GM21526 (cell line): ENCODE results near the gene NRAP.

Experiments
- ATAC-seq: cut with Tn5 transposase; IDR thresholded peaks from one replicate; pipeline ENCODE4 v1.9.1; 2021; ENCODE audit warnings: moderate library complexity; ENCODE audit not compliant: unreplicated experiment, low FRiP score

The NRAP gene

DNA sequence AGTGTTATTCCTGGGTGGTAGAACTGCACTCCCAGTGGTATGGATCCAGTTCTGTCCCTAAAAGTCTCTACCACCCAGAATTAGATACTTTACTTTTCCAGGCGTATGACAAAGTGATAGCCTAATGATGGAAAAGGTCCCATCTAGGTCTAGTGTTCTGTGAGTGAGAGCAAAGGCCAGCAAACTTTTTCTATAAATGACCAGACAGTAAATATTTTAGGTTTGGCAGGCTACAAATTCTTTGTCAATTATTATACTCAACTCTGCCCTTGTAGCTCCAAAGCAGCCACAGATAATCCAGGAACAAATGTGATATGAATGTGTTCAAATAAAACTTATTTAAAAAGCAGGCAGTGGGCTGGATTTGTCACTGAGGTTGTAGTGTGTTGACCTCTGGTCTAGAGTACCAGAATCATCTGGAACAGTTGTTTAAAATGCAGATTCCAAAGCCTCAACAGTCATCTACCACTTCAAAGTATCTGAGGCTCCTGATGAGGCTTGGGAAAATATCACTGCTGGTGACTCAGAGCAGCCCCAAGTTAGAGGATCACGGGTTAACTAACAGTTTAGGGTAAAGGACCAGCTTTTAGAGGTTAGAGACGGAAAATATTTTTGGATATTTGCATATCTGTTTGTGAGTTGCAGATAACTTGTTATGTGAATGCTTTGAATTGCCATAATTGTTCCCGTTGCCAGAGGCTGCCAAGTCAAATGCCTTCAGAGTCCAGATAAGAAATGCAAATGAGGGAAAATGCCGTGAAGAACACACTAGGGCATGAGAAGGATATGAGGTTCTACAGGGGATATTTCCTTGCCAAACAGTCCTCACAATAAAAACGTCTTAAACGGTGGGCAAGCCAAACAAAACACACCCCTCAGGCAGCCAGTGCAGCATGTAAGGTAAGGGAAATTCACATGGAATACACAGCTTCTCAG is 19.4 kb downstream of the NRAP start:
- no peak for ATAC-seq

DNA sequence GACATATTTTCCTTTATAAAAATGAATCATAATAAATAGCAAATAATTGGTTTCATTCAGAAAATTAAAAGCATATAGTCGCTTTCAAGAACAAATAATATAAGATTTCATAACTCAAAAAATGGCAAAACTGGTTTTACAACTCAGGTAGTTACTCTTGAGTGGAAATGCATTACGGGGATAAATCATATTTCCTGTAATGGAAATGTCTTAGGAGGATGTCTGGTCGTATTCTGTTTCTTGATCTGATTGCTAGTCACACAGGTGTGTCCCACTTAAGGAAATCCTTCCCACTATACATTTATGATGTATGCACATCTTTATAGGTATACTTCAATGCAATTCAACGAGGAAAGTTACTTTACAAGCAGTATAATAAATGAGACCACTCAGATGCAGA is 20.7 kb downstream of the NRAP start:
- no peak for ATAC-seq

DNA sequence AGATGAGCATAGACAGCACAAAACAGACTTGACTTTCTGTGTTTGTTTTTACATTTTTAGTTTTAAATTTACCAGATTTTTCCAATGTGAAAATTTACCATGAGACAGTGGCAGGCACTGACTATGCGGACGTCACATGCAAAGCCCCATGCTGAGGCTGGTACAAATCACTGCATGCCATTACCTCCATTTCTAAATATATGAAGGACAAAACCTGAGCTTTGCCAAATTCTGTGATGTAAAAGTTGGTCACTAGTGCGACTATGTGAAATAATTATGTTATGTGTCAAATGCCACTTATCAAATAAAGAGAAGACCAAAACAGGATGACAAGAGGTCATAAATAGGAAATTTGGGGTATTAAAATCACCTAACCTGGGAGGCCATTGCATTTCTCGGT is 22.1 kb downstream of the NRAP start:
- ATAC-seq, result no peak

GRCh38 chr10:113639966-113640365 is 23.9 kb downstream of the NRAP start:
- ATAC-seq, result no peak

DNA sequence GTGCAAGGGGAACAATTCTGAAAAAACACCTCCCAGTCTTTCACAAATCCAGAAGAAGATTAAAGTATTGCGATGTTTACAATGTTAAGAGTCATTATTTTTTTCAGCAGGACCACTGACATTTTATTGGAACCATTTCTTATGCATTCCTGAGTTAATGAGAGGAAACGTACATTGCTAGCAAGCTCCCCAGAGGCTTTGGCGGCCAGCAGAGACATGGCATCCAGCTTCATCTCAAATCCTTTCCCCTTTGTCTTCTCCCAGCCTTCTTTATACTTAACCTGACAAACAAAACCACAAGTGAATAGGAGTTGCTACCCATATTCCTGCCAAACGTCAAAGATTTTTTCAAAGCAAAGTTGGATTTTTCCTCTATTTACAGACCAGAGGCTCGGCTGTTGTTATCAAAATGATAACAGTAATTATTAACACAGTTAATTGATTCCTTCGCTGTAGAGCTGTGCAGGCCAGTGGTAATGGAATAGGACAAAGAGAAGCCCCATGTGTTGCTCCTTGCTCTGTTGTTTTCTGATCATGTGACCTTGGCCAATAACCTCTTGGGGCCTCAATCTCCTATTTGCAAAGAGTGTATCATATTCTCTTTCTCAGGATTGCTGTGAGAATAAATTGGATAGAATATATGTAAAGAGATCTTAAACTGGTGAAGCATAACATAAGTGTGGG is 32.0 kb downstream of the NRAP start:
- no peak for ATAC-seq

DNA sequence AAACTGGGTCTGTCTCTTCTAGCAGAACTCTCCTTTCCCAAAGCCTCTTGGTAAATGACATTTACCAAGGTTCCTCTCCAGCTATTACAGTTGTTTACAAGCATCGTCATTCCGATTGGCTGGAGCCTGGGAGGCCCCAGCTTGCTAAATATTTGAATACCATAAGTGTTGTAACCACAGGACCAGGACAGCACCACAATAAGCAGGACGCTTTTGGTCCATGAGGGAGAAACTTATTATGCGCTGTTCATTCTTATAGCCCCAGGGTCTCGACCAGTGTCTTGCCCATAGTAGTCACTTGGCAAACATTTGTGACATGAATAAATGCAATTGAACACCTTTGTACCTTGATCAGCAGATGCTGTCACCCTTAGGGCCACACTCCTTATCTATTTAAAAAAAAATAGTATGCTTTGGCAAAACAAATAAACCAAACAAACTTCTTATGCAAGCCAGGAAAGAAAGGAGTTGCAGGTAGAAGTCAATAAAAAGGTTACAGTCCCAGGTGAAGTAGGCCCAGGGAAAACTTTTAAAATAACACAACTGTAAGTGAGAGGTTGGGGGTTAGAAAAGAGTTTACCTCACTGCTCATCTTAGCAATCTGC is 32.8 kb downstream of the NRAP start:
- no peak for ATAC-seq

- no peak for ATAC-seq
Measured at GRCh38 chr10:113628607-113629153, 35.2 kb downstream of the NRAP start.

GRCh38 chr10:113627836-113628235 is 36.0 kb downstream of the NRAP start:
- ATAC-seq, result no peak

DNA sequence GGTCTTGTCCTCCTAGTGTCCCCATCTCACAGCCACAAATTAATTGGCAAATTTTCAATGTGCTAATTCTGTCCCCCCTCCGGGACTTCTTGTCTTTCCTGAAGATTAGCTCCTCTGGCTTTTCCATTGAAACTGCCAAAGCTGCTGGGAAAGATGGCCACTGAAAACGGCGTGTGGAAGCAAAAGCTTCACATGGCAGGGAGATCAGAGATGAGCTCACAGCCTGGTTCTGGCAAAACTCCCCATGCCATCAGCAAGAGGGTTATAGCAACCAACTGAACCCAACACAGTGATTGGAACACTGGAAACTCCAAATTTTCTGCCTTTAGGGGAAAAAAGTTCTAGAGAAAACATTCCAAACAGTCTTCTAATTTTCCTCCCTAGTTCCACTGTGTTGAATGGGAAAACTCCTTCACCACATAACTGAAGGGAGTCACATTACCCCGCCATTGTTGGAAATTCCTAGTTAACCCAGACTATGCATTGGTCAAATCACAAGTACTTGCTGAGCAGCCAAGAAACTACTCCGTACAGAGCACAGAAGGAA is 37.0 kb downstream of the NRAP start:
- ATAC-seq, result no peak

- ATAC-seq, result no peak
Measured at GRCh38 chr10:113625461-113626186, 38.2 kb downstream of the NRAP start.

DNA sequence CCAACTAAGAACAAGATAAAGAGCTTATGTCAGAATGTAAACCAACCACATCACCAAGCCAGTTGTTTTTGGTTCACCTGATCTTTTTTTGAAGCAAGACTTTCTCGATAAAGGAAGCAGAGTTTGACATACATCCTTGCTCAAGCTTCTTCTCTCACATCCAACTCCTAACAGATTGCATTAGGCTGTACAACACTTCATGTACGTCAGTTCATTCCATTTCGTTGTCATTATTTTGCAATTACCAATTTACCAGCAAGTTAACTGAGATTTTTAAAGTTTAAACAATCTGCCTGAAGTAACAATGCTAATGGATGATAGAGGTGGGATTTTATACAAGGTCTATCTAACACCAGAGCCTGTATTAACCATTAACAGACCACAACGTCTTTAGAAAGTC is 41.0 kb downstream of the NRAP start:
- ATAC-seq, result no peak

DNA sequence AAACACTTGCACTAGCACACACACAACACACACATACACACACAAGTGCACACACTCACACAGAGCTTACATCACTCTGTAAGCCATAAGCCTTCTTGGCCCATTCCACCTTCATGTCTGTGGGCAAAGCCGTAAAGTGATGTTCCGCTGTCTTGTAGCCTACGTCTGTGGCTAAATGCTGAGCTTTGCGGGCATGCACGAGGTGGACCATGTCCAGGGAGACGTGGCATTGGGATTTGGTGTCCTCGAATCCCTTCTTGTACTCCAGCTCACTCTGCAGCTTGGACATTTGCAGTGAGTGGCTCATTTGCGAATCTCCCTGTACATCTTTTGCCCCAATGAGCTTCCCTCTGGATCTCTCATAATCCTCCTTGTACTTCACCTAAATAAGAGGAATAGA is 42.0 kb downstream of the NRAP start:
- no peak for ATAC-seq

DNA sequence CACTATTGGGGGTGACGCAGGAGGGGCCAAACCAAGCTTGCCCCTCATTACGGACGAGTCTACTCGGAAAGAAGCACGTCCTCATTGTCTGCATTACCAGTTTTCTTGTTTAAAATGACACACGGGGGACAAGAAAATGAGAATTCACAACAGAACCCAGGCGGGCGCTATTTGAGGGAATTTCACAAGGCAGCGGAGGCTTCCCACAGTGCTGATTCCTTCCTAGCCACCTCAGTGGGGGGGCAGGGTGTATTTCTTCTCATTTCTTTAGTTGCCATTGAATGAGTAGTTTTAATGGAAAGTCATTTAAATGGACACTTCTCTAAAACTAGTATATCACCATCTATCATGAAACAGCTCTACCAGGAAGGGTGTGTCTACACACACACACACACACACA is 42.9 kb downstream of the NRAP start:
- ATAC-seq, result no peak

DNA sequence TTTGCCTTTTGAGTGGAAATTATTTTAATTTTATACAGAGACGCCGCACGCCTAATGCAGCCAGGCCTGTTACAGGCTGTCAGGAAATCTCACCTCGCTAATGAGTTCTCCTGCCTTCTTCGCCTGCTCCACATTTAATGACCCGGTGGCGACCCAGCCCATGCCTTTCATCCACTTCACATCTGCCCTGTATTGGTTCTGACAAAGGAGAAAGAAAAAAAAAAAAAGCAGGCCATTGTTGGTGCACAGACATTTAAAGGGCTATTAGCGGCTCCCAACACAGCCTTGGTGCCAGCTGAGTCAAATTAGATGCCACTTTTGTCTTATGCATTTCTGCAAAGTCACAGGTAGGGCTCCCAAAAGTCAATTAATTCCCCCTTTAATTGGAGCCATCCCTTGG is 43.3 kb downstream of the NRAP start:
- no peak for ATAC-seq

DNA sequence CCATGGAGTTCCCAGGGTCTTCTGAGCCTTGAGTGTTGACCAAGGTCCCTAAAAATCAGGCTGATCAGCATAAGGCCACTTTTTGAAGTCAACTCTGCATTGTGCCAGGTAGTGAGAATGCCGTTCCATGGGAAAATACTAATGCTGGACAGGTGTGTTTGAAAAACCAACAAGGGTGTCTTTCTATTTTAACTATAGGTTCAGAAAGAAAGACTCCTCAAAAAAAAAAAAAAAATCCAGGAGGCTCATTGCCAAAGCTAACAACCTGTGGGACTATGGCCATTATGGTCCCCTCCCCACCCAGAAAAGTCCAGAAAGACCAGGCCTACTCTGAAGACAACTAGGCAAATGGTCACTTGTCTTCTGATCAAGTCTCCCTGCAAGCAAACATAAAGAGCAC is 44.4 kb downstream of the NRAP start:
- no peak for ATAC-seq

DNA sequence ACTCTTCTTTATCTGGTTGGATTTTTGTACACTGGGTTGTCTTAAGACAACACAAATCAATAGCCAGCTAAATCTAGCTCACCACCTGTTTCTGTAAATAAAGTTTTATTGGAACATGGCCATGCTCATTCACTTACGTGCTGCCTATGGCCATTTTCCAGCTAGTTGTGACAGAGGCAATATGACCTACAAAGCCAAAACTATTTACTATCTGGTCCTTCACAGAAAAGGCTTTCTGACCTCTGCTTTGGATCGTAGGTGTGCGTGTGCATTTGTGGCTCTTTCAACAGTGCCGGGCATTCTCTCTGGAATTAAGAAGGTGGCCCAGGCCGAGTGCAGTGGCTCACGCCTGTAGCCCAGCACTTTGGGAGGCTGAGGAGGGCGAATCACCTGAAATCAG is 45.5 kb downstream of the NRAP start:
- ATAC-seq, result no peak

DNA sequence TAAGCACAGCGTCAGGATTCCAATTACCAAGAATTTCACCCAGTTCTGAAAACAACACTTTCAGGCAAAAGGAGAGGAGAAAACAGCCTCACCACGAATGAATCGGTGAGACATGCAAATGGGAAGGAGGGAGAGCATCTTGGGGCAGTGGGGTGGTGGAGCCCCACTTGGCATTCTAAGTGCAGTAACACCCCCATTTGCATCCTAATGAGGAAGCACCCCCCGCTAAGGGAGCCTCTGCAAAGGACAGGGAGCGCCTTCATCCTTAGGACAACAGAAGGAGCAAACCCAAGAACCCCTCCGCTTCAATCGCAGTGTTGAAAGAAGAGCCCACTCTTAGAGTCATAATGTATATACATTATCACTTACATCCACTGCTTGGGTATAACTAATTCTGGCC is 46.8 kb downstream of the NRAP start:
- ATAC-seq, result no peak

DNA sequence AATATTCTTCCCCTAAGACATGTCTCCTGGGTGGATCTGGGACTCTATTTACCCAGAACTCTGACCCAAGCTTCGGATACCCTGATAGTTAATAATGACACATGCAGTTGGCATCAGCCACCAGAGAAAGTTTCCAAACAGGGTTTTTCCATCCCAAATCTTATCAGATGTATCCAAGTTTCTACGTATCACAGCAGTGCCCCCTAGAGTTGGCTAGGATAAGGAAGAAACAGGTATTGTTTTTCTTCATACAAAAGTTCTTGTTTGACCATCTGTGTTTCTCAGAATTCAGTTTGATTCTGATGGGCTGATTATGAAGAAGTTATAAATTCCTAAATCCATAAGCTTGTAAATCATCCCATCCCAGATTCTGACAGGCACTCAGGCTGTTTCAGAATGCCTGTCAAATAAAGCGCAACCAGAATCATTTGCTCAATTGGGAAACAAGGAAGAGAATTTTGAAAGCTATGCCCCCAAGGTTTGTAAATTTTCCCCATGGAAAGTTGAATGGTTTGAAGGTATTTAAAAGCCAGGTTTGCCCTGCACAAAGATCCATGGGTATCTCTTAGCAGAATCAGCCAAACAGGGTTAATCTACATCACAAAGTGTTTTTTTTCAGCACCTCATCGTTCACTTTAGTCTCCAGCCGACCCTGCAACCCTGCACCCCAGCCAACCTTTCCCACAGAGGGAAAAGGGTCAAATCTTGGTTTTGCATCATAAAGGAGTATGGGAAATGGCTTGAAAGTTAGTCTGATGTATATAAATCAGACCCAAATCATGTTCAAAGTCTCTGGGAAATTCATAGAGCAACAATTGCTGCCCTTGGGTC is 47.4 kb downstream of the NRAP start:
- ATAC-seq, result no peak

DNA sequence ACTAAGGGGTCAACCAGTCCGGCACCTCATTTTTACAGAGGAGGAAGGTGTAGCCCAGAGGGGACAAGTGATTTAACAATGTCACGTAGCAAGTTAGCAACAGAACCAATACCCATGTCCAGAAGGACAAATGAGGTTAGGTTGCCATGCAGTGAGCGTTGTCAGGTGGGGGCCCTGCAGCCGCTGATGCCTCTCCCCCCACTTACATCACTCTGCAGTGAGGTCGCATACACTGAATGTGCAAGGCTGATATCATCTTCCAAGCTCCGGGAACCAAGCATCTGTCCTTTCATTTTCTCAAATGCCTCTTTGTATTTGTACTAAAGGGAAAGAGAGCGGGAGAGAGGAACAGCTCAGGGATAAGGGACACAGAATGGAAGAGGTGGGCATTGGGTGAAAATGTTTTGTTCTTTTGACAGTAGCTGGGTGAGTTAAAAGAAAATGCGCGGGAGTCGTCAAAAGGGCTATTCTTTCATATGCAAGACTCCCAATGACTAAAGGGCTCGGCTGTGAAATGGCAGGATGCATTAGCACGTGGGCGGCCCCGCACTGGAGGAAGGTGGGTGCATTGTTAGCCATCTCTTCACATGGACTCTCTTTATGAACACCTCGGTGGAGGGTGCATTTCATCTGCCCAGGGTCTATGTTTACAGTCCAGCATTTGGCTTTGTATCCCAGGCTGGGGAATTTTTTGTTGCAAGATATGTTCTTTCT is 49.7 kb downstream of the NRAP start:
- no peak for ATAC-seq
